ENCODE data around the gene ABCA2. TPM values are rescaled to one million over a fixed set of nuclear protein-coding genes. Genes with fewer than 3 reads are reported as not detected.

The ABCA2 gene
- total and polyA plus RNA-seq, 4 donors, result 2.9 to 15.2 (median 12.3) TPM

DNA sequence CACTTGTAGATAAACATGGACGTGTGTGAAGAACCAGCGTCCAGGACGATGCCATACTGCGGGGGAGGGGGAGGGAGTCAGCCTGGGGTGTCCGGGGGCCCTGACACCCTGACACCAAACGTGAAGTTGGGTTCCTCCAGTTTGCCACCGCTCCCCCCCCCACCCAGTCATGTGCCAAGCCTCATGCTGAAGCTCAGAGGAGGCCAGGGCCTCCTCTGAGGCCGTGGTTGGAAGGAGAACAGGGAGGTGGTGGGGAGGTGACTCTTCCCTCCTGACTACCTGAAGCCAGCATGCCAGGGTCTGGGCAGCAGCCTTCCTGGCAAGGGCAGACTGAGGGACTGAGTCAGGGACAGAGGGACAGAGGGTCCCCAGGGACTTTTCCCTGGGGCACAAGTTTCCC is 24.3 kb upstream of the ABCA2 start:
- DNase-seq (ENCODE audit: low spot score), result no peak
- 75% methylated on average over 8 of the region's 8 CpGs for WGBS
- no peak overlapping the region for H3K9ac ChIP-seq (ENCODE audit: low read depth in 1 of 2, low read length in 2 of 2)
- TF ChIP-seq HNF4A (conservative IDR thresholded peaks at IDR 0.05) (no peak), RXRA (IDR thresholded peaks at IDR 0.05) (no peak), FOXA1 (IDR thresholded peaks at IDR 0.05) (no peak), NR2F2 (IDR thresholded peaks at IDR 0.05) (no peak), EGR1 (IDR thresholded peaks at IDR 0.05; ENCODE audit: low read depth in 2 of 2) (no peak), CTCF (IDR thresholded peaks at IDR 0.05; ENCODE audit: low read depth, low read length, missing input control) (no peak), RAD21 (IDR thresholded peaks at IDR 0.05) (no peak), YY1 (IDR thresholded peaks at IDR 0.05) (no peak), HNF4G (IDR thresholded peaks at IDR 0.05) (no peak), TAF1 (conservative IDR thresholded peaks at IDR 0.05) (no peak), GABPA (IDR thresholded peaks at IDR 0.05 in 1 of 2, conservative IDR thresholded peaks at IDR 0.05 in 1 of 2) (no peak), REST (IDR thresholded peaks at IDR 0.05) (no peak)
- TF ChIP-seq, protein P1, sequence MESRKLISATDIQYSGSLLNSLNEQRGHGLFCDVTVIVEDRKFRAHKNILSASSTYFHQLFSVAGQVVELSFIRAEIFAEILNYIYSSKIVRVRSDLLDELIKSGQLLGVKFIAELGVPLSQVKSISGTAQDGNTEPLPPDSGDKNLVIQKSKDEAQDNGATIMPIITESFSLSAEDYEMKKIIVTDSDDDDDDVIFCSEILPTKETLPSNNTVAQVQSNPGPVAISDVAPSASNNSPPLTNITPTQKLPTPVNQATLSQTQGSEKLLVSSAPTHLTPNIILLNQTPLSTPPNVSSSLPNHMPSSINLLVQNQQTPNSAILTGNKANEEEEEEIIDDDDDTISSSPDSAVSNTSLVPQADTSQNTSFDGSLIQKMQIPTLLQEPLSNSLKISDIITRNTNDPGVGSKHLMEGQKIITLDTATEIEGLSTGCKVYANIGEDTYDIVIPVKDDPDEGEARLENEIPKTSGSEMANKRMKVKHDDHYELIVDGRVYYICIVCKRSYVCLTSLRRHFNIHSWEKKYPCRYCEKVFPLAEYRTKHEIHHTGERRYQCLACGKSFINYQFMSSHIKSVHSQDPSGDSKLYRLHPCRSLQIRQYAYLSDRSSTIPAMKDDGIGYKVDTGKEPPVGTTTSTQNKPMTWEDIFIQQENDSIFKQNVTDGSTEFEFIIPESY (IDR thresholded peaks at IDR 0.05), result no peak
- H3K9me3 ChIP-seq (ENCODE audit: control insufficient read depth in 4 of 4, low read length in 3 of 4), result no peaks in the 10 kb centered on the region
- H3K4me3 ChIP-seq (ENCODE audit: low read depth in 1 of 3, low read length in 3 of 3), result no peak overlapping the region
- peaks cover 21 to 45% (median 27%) of the 10 kb centered on the region in 4 donors for H3K4me1 ChIP-seq (ENCODE audit: control insufficient read depth in 4 of 4, insufficient read depth in 4 of 4, low read length in 3 of 4)
- no peak overlapping the region for H3K27ac ChIP-seq (ENCODE audit: low read depth in 1 of 2, low read length in 2 of 2)
- peaks cover 0 to 9% (median 5%) of the 10 kb centered on the region in 4 donors for H3K27me3 ChIP-seq (ENCODE audit: control insufficient read depth in 4 of 4, insufficient read depth in 4 of 4, low read length in 3 of 4)
- no peaks in the 10 kb centered on the region for H3K36me3 ChIP-seq (ENCODE audit: control insufficient read depth in 4 of 4, insufficient read depth in 3 of 4, low read depth in 1 of 4, low read length in 3 of 4)

DNA sequence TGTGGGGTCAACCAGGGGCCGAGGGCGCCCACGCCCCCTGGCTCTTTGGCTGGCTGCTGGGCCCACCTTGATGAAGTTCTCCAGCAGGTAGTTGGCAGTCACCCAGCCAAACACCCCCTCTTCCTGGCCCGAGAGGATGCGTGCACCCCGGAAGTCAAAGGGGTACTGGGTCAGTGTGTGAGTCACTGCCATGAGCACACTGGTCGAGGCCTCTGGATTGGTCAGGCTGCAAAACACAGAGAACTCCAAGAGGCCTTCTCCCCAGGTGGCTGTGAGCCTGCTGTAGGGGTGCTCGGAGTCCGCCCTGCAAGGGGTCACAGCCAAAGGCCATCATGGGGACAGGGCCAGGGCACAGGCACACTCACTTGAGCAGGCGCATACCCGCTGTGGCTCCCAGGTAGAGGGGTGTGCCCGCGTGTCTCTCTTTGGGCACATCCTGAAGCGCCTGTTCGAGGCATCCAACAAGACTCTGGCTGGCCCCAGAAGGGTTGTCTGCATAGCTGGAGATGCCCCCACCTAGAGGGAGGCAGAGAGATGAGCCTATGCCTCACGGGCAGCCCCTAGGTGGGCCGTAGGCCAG is 23.2 kb upstream of the ABCA2 start:
- Histone ChIP-seq H3K27ac (ENCODE audit: low read depth in 1 of 2, low read length in 2 of 2) (no peak overlapping the region), H3K36me3 (ENCODE audit: control insufficient read depth in 4 of 4, insufficient read depth in 3 of 4, low read depth in 1 of 4, low read length in 3 of 4) (no peaks in the 10 kb centered on the region), H3K9me3 (ENCODE audit: control insufficient read depth in 4 of 4, low read length in 3 of 4) (no peaks in the 10 kb centered on the region), H3K4me1 (ENCODE audit: control insufficient read depth in 4 of 4, insufficient read depth in 4 of 4, low read length in 3 of 4) (peaks cover 18 to 44% (median 23%) of the 10 kb centered on the region in 4 donors), H3K4me3 (ENCODE audit: low read depth in 1 of 3, low read length in 3 of 3) (no peak overlapping the region), H3K27me3 (ENCODE audit: control insufficient read depth in 4 of 4, insufficient read depth in 4 of 4, low read length in 3 of 4) (peaks cover 0 to 9% (median 7%) of the 10 kb centered on the region in 4 donors), H3K9ac (ENCODE audit: low read depth in 1 of 2, low read length in 2 of 2) (no peak overlapping the region)
- WGBS, result 94% methylated on average over 17 of the region's 17 CpGs
- no peak for DNase-seq (ENCODE audit: low spot score)
- TF ChIP-seq FOXA2 (IDR thresholded peaks at IDR 0.05) (no peak), RXRA (IDR thresholded peaks at IDR 0.05) (no peak), NR2F2 (IDR thresholded peaks at IDR 0.05) (no peak), RAD21 (IDR thresholded peaks at IDR 0.05) (no peak), TAF1 (conservative IDR thresholded peaks at IDR 0.05) (no peak), CTCF (IDR thresholded peaks at IDR 0.05; ENCODE audit: low read depth, low read length, missing input control) (no peak), SP1 (IDR thresholded peaks at IDR 0.05) (no peak), JUND (IDR thresholded peaks at IDR 0.05) (no peak), YY1 (IDR thresholded peaks at IDR 0.05) (no peak), FOXA1 (IDR thresholded peaks at IDR 0.05) (no peak), HNF4G (IDR thresholded peaks at IDR 0.05) (no peak), GABPA (IDR thresholded peaks at IDR 0.05 in 1 of 2, conservative IDR thresholded peaks at IDR 0.05 in 1 of 2) (no peak)
- TF ChIP-seq, protein P2, sequence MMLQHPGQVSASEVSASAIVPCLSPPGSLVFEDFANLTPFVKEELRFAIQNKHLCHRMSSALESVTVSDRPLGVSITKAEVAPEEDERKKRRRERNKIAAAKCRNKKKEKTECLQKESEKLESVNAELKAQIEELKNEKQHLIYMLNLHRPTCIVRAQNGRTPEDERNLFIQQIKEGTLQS (IDR thresholded peaks at IDR 0.05), result no peak
- TF ChIP-seq, protein P1 (IDR thresholded peaks at IDR 0.05), result no peak

Measured in liver (tissue), 9 donors.